HFF-Myc (cell line): ENCODE measurements around the gene GYS2.
"Not testable (repeated sequence)": the region's sequence is repeated elsewhere in the genome, so short reads cannot be mapped to it uniquely, and the experiment has no call there.

Experiments
- DNase-seq: peaks from one replicate; pipeline ENCODE4 v3.0.0-alpha.2; 2011; ENCODE audit warnings: low read depth; ENCODE audit errors: extremely low read depth
- H3K4me3 ChIP-seq: replicated peaks from 2 replicates; pipeline ENCODE4 v1.5.1; 2011; ENCODE audit warnings: low read depth, mild to moderate bottlenecking, control low read depth, low read length
- TF ChIP-seq, protein P1 (sequence below): IDR thresholded peaks from 2 replicates; pipeline ENCODE4 v1.5.1; 2012; ENCODE audit warnings: mild to moderate bottlenecking, low read depth, low read length, control low read depth; ENCODE audit errors: missing control alignments

The GYS2 gene

DNA sequence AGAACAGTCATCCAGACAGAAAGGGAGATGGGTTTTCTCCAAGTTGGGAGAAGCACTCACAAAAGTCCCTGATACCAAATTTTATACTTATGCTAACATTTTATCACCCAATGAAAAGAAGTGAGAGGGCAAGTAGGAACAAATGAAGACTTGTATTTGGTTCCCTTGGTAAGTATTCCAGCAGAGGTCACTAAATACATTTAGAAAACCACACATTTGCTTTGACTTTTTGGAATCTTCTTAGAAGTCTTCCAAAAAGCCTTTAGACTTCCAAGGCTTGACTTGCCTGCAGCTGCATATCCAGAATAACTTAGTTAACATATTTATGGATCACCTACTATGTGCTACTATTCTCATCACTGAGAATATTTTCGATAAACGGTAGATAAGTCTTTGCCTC is 3.1 kb upstream of the GYS2 start:
- H3K4me3 ChIP-seq = no peak overlapping the region
- DNase-seq = peak; percentile 5
- TF ChIP-seq, protein P1, sequence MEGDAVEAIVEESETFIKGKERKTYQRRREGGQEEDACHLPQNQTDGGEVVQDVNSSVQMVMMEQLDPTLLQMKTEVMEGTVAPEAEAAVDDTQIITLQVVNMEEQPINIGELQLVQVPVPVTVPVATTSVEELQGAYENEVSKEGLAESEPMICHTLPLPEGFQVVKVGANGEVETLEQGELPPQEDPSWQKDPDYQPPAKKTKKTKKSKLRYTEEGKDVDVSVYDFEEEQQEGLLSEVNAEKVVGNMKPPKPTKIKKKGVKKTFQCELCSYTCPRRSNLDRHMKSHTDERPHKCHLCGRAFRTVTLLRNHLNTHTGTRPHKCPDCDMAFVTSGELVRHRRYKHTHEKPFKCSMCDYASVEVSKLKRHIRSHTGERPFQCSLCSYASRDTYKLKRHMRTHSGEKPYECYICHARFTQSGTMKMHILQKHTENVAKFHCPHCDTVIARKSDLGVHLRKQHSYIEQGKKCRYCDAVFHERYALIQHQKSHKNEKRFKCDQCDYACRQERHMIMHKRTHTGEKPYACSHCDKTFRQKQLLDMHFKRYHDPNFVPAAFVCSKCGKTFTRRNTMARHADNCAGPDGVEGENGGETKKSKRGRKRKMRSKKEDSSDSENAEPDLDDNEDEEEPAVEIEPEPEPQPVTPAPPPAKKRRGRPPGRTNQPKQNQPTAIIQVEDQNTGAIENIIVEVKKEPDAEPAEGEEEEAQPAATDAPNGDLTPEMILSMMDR = peak; percentile 11

DNA sequence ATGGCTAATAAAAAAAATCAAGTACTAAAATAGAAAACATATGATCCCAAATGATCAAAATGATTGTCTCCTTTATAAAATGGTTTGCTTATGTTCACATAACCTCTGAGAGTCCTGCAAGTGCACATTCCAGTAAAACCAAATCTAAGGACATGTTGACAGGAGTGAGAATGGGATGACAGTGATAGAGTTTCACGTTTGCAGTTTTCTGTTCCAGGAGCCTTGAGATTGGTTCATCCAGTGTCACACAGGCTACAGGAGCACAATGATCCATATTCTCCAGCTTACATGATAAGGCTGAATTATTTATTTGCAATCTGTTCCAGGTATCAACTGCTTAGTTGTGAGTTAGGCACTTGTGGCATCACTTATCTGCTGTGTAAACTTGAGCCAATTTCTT is 1.5 kb upstream of the GYS2 start:
- TF ChIP-seq, protein P1 = no peak
- H3K4me3 ChIP-seq = no peak overlapping the region
- no peak for DNase-seq

DNA sequence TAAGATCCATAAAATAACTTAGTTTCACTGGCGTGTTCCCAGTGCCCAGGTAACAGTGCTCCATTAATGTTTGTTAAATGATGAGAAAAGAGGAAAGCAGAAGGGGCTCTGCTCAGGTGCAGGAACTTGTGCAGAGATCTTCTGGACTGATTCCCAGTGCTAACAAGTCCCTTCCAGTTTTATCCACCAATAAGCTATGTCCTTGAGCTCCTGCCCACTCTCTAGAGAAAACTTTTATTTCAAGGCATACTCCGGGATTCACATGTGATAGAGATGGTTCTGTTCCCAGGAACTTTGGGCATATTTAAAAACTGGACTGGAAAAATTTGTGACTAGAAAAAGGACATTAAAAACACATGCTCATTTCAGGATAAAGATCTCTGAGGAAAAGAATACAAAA is 1.9 kb downstream of the GYS2 start:
- no peak overlapping the region for H3K4me3 ChIP-seq
- no peak for DNase-seq
- TF ChIP-seq, protein P1 = no peak

DNA sequence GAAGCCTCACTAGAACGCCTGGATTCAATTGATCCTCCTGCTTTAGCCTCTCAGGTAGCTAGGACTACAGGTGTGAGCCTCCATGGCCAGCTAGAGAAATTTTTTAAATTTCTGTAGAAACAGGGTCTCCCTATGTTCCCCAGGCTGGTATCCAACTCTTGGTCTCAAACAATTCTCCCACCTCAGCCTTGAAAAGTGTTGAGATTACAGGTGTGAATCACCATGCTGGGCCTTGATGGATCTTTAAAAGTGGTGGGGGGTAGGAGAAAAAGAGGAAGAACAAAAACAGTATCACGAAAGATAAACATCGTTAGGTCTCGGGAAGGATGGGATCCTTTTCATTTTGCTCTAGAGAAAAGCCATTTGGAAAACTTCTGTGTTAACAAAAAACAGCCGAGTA is 4.5 kb downstream of the GYS2 start:
- no peak for DNase-seq
- TF ChIP-seq, protein P1 = no peak
- no peak overlapping the region for H3K4me3 ChIP-seq

DNA sequence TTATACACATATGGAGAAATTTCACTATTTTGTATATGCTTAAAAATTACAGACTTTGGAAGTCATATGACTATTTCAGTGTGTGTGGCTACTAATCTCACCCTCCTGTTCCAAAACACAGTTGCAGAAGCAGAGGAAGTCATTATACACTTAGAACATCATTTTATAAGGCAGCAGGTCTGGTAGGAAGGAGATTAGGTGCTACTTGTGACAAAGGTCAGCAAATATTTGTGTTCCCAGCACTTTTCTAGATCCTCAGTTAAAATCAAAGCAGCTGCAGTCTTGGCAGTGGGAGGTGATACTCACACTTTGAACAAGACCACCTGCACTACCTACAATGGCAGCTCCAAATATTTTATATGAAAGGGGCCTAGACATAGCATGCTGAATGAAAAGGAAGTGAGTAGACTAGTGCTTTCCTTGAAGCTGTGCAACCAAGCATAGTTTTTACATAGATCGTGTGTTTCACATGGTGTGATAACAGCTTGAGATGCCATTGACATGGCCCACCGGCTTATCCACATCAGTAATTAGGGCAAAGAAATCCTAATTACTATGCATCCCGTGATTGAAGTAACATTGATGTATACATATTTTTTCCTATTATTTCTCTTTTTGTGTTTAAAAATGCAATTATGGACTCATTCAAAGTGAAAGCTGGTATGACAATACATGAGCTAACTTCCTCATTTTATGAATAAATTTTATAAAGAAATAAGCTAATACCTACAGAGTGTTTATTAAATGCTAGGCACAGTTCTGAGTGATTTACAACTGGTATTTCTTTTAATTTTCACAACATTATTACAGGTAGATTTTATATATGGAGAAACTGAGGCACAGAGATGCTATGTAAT is 5.3 kb downstream of the GYS2 start:
- TF ChIP-seq, protein P1 = no peak
- no peak overlapping the region for H3K4me3 ChIP-seq
- no peak for DNase-seq

DNA sequence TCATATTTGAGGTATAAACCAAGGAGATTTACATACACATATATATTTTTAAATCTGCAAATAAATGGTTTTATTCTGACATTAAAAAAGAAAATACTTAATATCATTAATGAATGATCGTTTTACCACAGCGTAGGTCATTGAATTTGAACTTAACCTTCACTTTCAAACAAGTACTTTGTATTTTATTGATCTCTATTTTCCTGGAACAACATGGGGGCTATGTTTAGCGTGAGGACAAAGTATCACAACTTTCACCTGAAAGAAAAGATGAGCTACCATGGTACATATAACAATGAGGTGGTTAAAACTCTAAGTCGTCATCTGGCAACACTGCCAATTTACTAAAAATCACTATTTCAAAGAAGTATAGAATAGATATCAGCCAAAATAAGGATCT is 6.0 kb downstream of the GYS2 start:
- TF ChIP-seq, protein P1 = no peak

DNA sequence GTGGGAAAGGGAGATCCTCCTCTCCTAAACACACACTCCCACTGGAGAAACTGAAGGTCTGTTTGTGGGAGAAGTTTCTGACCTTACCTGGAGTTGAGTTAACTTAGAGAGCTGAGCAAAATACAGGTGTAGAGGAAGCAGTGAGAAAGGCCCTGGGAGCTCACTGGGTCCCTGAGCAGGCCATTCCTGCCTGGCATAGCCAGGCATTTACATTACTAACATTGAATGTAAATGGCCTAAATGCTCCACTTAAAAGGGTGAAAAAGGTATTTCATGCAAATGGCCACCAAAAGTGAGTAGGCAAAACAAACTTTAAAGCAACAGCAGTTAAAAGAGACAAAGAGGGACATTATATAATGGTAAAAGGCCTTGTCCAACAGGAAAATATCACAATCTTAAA is 9.3 kb downstream of the GYS2 start:
- H3K4me3 ChIP-seq, DNase-seq: not testable (repeated sequence)

More for the DNA sequence above, 6.0 kb downstream of the GYS2 start:
- DNase-seq = no peak
- no peak overlapping the region for H3K4me3 ChIP-seq
